BLaER1 treated with 17β-estradiol and CSF1 and Interleukin-3, amounts not matched to agents 10 nM and 100 nM (cell line): ENCODE data around the gene TMSB4X.
"Not testable (repeated sequence)": the region's sequence is repeated elsewhere in the genome, so short reads cannot be mapped to it uniquely, and the experiment has no call there.

Experiments
- H3K27ac ChIP-seq, 11 experiments: shearing (Covaris generic); formaldehyde crosslinking; 2 replicates each; pipeline ENCODE4 v1.8.1; 2022
- H3K27me3 ChIP-seq, 11 experiments: shearing (Covaris generic); formaldehyde crosslinking; 2 replicates each; pipeline ENCODE4 v1.8.1; 2022
- H3K36me3 ChIP-seq, 11 experiments: shearing (Covaris generic); formaldehyde crosslinking; 2 replicates each; pipeline ENCODE4 v1.8.1; 2022
- H3K4me1 ChIP-seq, 10 experiments: shearing (Covaris generic); formaldehyde crosslinking; 2 replicates each; pipeline ENCODE4 v1.8.1; 2022
- H3K4me2 ChIP-seq, 11 experiments: shearing (Covaris generic); formaldehyde crosslinking; 2 replicates each; pipeline ENCODE4 v1.8.1; 2022
- H3K4me3 ChIP-seq, 10 experiments: shearing (Covaris generic); formaldehyde crosslinking; 2 replicates each; pipeline ENCODE4 v1.8.1; 2022
- H3K9ac ChIP-seq, 11 experiments: shearing (Covaris generic); formaldehyde crosslinking; 2 replicates each; pipeline ENCODE4 v1.8.1; 2022
- H3K9me3 ChIP-seq, 11 experiments: shearing (Covaris generic); formaldehyde crosslinking; replicated peaks in 1 of 11; 2 replicates each; pipeline ENCODE4 v1.8.1; 2022
- H4K20me1 ChIP-seq, 11 experiments: shearing (Covaris generic); formaldehyde crosslinking; 2 replicates each; pipeline ENCODE4 v1.8.1; 2022
- Cebpa-rat ChIP-seq, 11 experiments: shearing (Covaris generic); IDR thresholded peaks; 2 replicates each; pipeline ENCODE4 v1.8.1; 2022

Gene TMSB4X

DNA sequence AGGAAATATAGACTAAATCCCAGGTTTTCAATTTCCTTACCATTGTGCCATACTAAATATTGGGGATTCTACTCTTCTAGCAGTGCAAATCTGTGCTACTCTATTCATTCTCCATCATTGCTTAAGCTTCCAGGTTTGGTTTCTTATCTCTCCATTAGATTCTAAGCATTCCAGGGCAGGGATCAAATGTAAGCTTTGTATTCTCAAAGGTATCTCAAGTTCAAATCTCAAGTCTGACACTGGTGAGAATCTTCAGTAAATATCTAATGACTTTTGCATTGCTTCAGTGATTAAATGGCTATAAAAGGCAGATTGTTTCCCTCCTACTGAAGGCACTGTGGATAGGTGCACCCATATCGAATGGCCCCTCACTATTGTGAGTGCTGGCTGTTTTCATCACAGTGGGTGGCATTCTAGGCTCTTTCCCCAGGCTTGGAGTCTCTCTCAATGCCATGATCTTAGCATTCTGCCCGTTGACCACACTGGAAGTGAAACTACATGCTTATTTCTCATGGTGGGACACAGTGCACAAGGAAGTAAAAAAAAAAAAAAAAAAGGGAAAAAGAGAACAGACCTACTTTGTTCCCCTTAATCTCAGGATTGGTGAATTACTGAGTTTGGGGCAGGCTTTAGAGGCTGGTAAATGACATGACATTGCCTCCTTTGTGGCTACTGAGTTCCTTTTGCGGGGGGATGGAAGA, 40.8 kb downstream of the TMSB4X start:
- Histone ChIP-seq H3K27ac (peak overlapping the region in 9 of 11 experiments; percentile 10 to 96 (median 91); a peak in 16 of 22 replicates), H3K9ac (peak overlapping the region in 5 of 11 experiments; percentile 49 to 77 (median 58); a peak in 10 of 22 replicates), H4K20me1 (no peaks in the 10 kb centered on the region), H3K36me3 (no peaks in the 10 kb centered on the region), H3K27me3 (no peaks in the 10 kb centered on the region), H3K4me3 (no peak overlapping the region), H3K9me3 (no peaks in the 10 kb centered on the region; a peak in 3 of 22 replicates), H3K4me2 (peak overlapping the region in 10 of 11 experiments; percentile 13 to 89 (median 82); a peak in 19 of 22 replicates), H3K4me1 (peaks cover 20 to 86% (median 49%) of the 10 kb centered on the region in 10 experiments)
- no peak for TF ChIP-seq Cebpa-rat (IDR thresholded peaks at IDR 0.05)

- Histone ChIP-seq H3K27ac (peak overlapping the region in 7 of 11 experiments; percentile 56 to 96 (median 93); a peak in 11 of 22 replicates), H3K4me2 (peak overlapping the region in 7 of 11 experiments; percentile 70 to 89 (median 84); a peak in 13 of 22 replicates), H3K4me1 (peaks cover 20 to 76% (median 49%) of the 10 kb centered on the region in 10 experiments), H3K9ac (peak overlapping the region in 1 of 11 experiments; percentile 59; a peak in 3 of 22 replicates)
- H4K20me1 ChIP-seq, H3K4me3 ChIP-seq, H3K36me3 ChIP-seq, H3K27me3 ChIP-seq, H3K9me3 ChIP-seq: not testable (repeated sequence)
These were observed 41.8 kb downstream of the TMSB4X start for GRCh38 chrX:13016731-13017130.

GRCh38 chrX:13022926-13023325, 48.0 kb downstream of the TMSB4X start:
- no peaks in the 10 kb centered on the region for H3K9me3 ChIP-seq
- no peaks in the 10 kb centered on the region for H4K20me1 ChIP-seq
- H3K9ac ChIP-seq = no peak overlapping the region
- TF ChIP-seq Cebpa-rat (IDR thresholded peaks at IDR 0.05) = no peak
- H3K4me3 ChIP-seq = no peak overlapping the region
- no peak overlapping the region for H3K27ac ChIP-seq
- no peaks in the 10 kb centered on the region for H3K36me3 ChIP-seq
- H3K27me3 ChIP-seq = peaks cover 0 to 9% (median 0%) of the 10 kb centered on the region in 11 experiments; a peak in 1 of 22 replicates
- H3K4me1 ChIP-seq = peaks cover 5 to 51% (median 13%) of the 10 kb centered on the region in 10 experiments; a peak in 15 of 20 replicates
- H3K4me2 ChIP-seq = peak overlapping the region in 2 of 11 experiments; percentile 4 to 13; a peak in 3 of 22 replicates

GRCh38 chrX:13023567-13023966, 48.7 kb downstream of the TMSB4X start:
- no peak overlapping the region for H3K9ac ChIP-seq
- no peak for TF ChIP-seq Cebpa-rat (IDR thresholded peaks at IDR 0.05)
- no peaks in the 10 kb centered on the region for H4K20me1 ChIP-seq
- no peaks in the 10 kb centered on the region for H3K9me3 ChIP-seq
- no peak overlapping the region for H3K4me3 ChIP-seq
- peak overlapping the region in 1 of 11 experiments; percentile 4; a peak in 2 of 22 replicates for H3K4me2 ChIP-seq
- H3K27me3 ChIP-seq = peaks cover 0 to 11% (median 0%) of the 10 kb centered on the region in 11 experiments; a peak in 3 of 22 replicates
- H3K4me1 ChIP-seq = peaks cover 5 to 45% (median 13%) of the 10 kb centered on the region in 10 experiments; a peak in 15 of 20 replicates
- no peaks in the 10 kb centered on the region for H3K36me3 ChIP-seq
- no peak overlapping the region for H3K27ac ChIP-seq

DNA sequence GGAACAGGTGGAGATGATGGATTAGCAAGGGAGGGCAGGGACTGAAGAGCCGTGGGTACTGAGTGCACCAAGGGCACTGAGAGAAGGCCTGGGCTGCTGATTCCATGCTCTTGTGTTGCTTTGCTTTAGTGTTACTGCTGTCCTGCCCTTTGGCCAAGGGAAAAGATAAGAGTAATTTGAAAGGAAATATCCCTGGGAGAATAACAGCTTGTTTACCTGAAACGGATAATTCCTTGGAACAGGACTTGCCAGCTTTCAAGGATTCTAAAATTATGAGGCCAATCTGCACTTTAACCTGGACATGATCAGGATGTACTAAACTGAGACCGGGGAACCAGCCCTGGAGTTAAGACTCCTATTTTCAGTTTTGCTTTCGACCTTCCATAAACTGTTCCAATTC, 49.1 kb downstream of the TMSB4X start:
- Histone ChIP-seq H3K9ac (no peak overlapping the region), H4K20me1 (no peaks in the 10 kb centered on the region)

DNA sequence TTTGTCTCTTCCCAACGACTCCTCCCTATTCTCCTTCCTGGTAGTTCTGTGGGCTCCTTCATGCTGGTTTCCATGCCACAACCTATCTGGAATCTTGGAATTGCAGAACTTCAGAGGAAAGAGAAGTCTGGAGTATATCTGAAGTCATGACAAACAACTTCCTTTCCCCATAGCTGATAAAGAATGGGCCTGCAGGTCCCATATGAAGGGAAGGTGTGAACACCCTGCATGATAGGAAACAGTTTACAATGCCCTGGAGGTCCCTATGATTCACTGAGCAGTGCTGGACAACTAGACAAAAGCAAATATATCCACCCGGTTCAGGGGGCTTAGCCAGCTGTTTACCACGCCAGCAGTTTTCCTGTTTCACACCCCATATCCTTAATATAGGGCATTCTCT, 50.1 kb downstream of the TMSB4X start:
- Histone ChIP-seq H3K4me2 (peak overlapping the region in 4 of 11 experiments; percentile 1 to 33 (median 16); a peak in 4 of 22 replicates), H3K9ac (no peak overlapping the region), H3K9me3 (no peaks in the 10 kb centered on the region), H3K4me3 (no peak overlapping the region), H3K36me3 (no peaks in the 10 kb centered on the region), H3K4me1 (peaks cover 5 to 52% (median 16%) of the 10 kb centered on the region in 10 experiments; a peak in 15 of 20 replicates), H4K20me1 (no peaks in the 10 kb centered on the region), H3K27me3 (peaks cover 0 to 22% (median 9%) of the 10 kb centered on the region in 11 experiments; a peak in 8 of 22 replicates), H3K27ac (no peak overlapping the region)
- no peak for TF ChIP-seq Cebpa-rat (IDR thresholded peaks at IDR 0.05)

More for the DNA sequence above, 49.1 kb downstream of the TMSB4X start:
- no peak for TF ChIP-seq Cebpa-rat (IDR thresholded peaks at IDR 0.05)
- Histone ChIP-seq H3K4me1 (peaks cover 5 to 45% (median 13%) of the 10 kb centered on the region in 10 experiments; a peak in 15 of 20 replicates), H3K27me3 (peaks cover 0 to 15% (median 3%) of the 10 kb centered on the region in 11 experiments; a peak in 6 of 22 replicates), H3K9me3 (no peaks in the 10 kb centered on the region), H3K27ac (no peak overlapping the region), H3K4me3 (no peak overlapping the region), H3K36me3 (no peaks in the 10 kb centered on the region), H3K4me2 (no peak overlapping the region)
